Measurements from ENCODE around the gene CYP2F1. TPM values are rescaled to one million over a fixed set of nuclear protein-coding genes. Genes with fewer than 3 reads are reported as not detected.
A peak's percentile ranks its signal among the peaks of the same experiment; 100 is the strongest.

The CYP2F1 gene
- total and polyA plus RNA-seq, 9 of the 15 experiments (the other 6 are each of a cell fraction or from before 2014, with no cell fraction given): 0.03 to 0.77 (median 0.18) TPM; not detected in 1

DNA sequence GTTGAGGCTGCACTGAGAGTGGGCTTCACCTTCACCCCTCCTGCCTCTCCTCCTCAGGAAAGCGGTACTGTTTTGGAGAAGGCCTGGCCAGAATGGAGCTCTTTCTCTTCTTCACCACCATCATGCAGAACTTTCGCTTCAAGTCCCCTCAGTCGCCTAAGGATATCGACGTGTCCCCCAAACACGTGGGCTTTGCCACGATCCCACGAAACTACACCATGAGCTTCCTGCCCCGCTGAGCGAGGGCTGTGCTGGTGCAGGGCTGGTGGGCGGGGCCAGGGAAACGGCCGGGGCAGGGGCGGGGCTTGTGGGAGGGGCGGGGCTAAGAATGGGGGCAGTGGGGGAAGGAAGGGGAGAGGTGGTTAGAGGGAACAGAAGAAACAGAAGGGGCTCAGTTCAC lies 18.5 kb upstream of the CYP2F1 start (continued):
- TF ChIP-seq L3MBTL2 (IDR thresholded peaks at IDR 0.05) (peak; percentile 83), EP400 (IDR thresholded peaks at IDR 0.05) (peak; percentile 20; the same call in 1 of the 2 replicates), ZNF143 (CRISPR knock-in tag; IDR thresholded peaks at IDR 0.05) (no peak), BDP1 (IDR thresholded peaks at IDR 0.05; ENCODE audit: insufficient read depth, insufficient read length) (no peak), PHTF2 (CRISPR knock-in tag; IDR thresholded peaks at IDR 0.05) (no peak), ZNF140 (CRISPR knock-in tag; IDR thresholded peaks at IDR 0.05) (no peak)
- TF ChIP-seq, protein P1, sequence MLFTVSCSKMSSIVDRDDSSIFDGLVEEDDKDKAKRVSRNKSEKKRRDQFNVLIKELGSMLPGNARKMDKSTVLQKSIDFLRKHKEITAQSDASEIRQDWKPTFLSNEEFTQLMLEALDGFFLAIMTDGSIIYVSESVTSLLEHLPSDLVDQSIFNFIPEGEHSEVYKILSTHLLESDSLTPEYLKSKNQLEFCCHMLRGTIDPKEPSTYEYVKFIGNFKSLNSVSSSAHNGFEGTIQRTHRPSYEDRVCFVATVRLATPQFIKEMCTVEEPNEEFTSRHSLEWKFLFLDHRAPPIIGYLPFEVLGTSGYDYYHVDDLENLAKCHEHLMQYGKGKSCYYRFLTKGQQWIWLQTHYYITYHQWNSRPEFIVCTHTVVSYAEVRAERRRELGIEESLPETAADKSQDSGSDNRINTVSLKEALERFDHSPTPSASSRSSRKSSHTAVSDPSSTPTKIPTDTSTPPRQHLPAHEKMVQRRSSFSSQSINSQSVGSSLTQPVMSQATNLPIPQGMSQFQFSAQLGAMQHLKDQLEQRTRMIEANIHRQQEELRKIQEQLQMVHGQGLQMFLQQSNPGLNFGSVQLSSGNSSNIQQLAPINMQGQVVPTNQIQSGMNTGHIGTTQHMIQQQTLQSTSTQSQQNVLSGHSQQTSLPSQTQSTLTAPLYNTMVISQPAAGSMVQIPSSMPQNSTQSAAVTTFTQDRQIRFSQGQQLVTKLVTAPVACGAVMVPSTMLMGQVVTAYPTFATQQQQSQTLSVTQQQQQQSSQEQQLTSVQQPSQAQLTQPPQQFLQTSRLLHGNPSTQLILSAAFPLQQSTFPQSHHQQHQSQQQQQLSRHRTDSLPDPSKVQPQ (CRISPR knock-in tag; IDR thresholded peaks at IDR 0.05; ENCODE audit: borderline replicate concordance): no peak
- TF ChIP-seq, protein P2, sequence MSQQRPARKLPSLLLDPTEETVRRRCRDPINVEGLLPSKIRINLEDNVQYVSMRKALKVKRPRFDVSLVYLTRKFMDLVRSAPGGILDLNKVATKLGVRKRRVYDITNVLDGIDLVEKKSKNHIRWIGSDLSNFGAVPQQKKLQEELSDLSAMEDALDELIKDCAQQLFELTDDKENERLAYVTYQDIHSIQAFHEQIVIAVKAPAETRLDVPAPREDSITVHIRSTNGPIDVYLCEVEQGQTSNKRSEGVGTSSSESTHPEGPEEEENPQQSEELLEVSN (IDR thresholded peaks at IDR 0.05; ENCODE audit: borderline replicate concordance in 1 of 2, extremely low read depth in 1 of 2, insufficient read depth in 1 of 2, insufficient read length in 1 of 2, low read depth in 1 of 2, low read length in 1 of 2, poor library complexity in 1 of 2, severe bottlenecking in 1 of 2): peak; percentile 31 to 73
- TF ChIP-seq, protein P3, sequence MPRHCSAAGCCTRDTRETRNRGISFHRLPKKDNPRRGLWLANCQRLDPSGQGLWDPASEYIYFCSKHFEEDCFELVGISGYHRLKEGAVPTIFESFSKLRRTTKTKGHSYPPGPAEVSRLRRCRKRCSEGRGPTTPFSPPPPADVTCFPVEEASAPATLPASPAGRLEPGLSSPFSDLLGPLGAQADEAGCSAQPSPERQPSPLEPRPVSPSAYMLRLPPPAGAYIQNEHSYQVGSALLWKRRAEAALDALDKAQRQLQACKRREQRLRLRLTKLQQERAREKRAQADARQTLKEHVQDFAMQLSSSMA (CRISPR knock-in tag; IDR thresholded peaks at IDR 0.05): no peak
